B cell (primary cell): Measurements from ENCODE around the gene GATAD2A. TPM values are rescaled to one million over a fixed set of nuclear protein-coding genes. Genes with fewer than 3 reads are reported as not detected.

Source experiments
- ATAC-seq: fragments of 200-7000 bp; cut with Tn5 transposase; one replicate; pipeline ENCODE4 v1.10.0; 2021; ENCODE audit warnings: low read depth, mild to moderate bottlenecking, moderate number of reproducible peaks, moderate library complexity
- CTCF ChIA-PET: fragments of 350-600 bp; sonication (Branson Sonifier 250); formaldehyde crosslinking; loops from one replicate; lab custom pipeline; 2021; ENCODE audit warnings: antibody characterized with exemption, inconsistent platforms; lab: Charles Lee
- POLR2A ChIA-PET: fragments of 350-600 bp; sonication (Branson Sonifier 250); formaldehyde crosslinking; loops from one replicate; lab custom pipeline; 2021; ENCODE audit warnings: antibody characterized with exemption; lab: Charles Lee
- DNase-seq: peaks from one replicate; pipeline ENCODE4 v3.0.0; 2013
- H2AFZ ChIP-seq: 2 replicates; pipeline ENCODE4 v1.6.1; 2012; ENCODE audit warnings: mild to moderate bottlenecking, low read depth, low read length; ENCODE audit not compliant: insufficient read depth, poor library complexity, severe bottlenecking
- H3K27ac ChIP-seq, 2 donors: 1 replicate in 1 of 2; 2 replicates in 1 of 2; pipeline ENCODE4 v1.5.1; 2012 to 2013; ENCODE audit warnings: low read length in 2 of 2, mild to moderate bottlenecking in 2 of 2, moderate library complexity in 1 of 2
- H3K27me3 ChIP-seq, 4 experiments: fragments of 200-600 bp in 1 of 4; sonication (generic) in 1 of 4; replicated peaks in 1 of 4; 1 replicate in 2 of 4; 2 replicates in 2 of 4; pipeline versions ENCODE4 v1.6.1 to v1.7.0; 2013 to 2016; ENCODE audit warnings: low read length in 3 of 4, mild to moderate bottlenecking in 2 of 4, mixed read lengths in 1 of 4, moderate library complexity in 1 of 4; ENCODE audit not compliant: insufficient read depth in 4 of 4, control insufficient read depth in 3 of 4; ENCODE audit errors: control extremely low read depth in 1 of 4
- H3K36me3 ChIP-seq, 2 experiments: replicated peaks in 1 of 2; 1 replicate in 1 of 2; 2 replicates in 1 of 2; pipeline versions ENCODE4 v1.6.1 to v1.7.1; 2013; ENCODE audit warnings: low read length in 1 of 2; ENCODE audit not compliant: insufficient read depth in 2 of 2, control insufficient read depth in 1 of 2; ENCODE audit errors: control extremely low read depth in 1 of 2, extremely low read depth in 1 of 2
- H3K4me1 ChIP-seq, 2 donors: fragments of 200-600 bp in 1 of 2; sonication (generic) in 1 of 2; 1 replicate in 1 of 2; 2 replicates in 1 of 2; pipeline versions ENCODE4 v1.5.1 to v1.6.1; 2013 to 2017; ENCODE audit warnings: low read length in 2 of 2; ENCODE audit not compliant: control insufficient read depth in 2 of 2, insufficient read depth in 2 of 2
- H3K4me2 ChIP-seq: replicated peaks from 2 replicates; pipeline ENCODE3; 2012; ENCODE audit warnings: mild to moderate bottlenecking, low read depth, low read length; ENCODE audit not compliant: poor library complexity, severe bottlenecking
- H3K4me3 ChIP-seq, 5 experiments: fragments of 200-600 bp in 1 of 5; sonication (generic) in 1 of 5; 1 replicate in 3 of 5; 2 replicates in 2 of 5; pipeline versions ENCODE4 v1.5.1 to v1.7.0; 2011 to 2016; ENCODE audit warnings: low read length in 4 of 5, mild to moderate bottlenecking in 4 of 5, low read depth in 2 of 5, control low read depth in 1 of 5, moderate library complexity in 1 of 5; ENCODE audit not compliant: insufficient read depth in 1 of 5; ENCODE audit errors: control extremely low read depth in 1 of 5, extremely low read depth in 1 of 5
- H3K79me2 ChIP-seq: fragments of 200-600 bp; sonication (generic); one replicate; pipeline ENCODE4 v1.6.0; 2016; ENCODE audit warnings: low read length; ENCODE audit not compliant: control insufficient read depth, insufficient read depth
- H3K9ac ChIP-seq: fragments of 200-600 bp; sonication (generic); 2 replicates; pipeline ENCODE4 v1.6.1; 2017; ENCODE audit warnings: mild to moderate bottlenecking, low read length, moderate library complexity
- H3K9me3 ChIP-seq, 3 donors: one replicate each; pipeline versions ENCODE4 v1.6.1 to v1.7.1; 2013; ENCODE audit warnings: low read length in 2 of 3; ENCODE audit not compliant: control insufficient read depth in 2 of 3, insufficient read depth in 1 of 3; ENCODE audit errors: control extremely low read depth in 1 of 3
- H4K20me1 ChIP-seq: 2 replicates; pipeline ENCODE4 v1.6.0; 2012; ENCODE audit warnings: mild to moderate bottlenecking, low read length; ENCODE audit not compliant: insufficient read depth, control insufficient read depth, poor library complexity, severe bottlenecking
- H3K27ac Mint-ChIP-seq: one replicate; pipeline ENCODE4 v1.8.0; 2021; ENCODE audit warnings: mixed read lengths
- H3K27me3 Mint-ChIP-seq: one replicate; pipeline ENCODE4 v1.8.0; 2021; ENCODE audit warnings: mixed read lengths
- H3K4me1 Mint-ChIP-seq: one replicate; pipeline ENCODE4 v1.8.0; 2021; ENCODE audit warnings: mixed read lengths
- H3K4me3 Mint-ChIP-seq: one replicate; pipeline ENCODE4 v1.8.0; 2021; ENCODE audit warnings: mixed read lengths
- H3K9me3 Mint-ChIP-seq: one replicate; pipeline ENCODE4 v1.8.0; 2022; ENCODE audit warnings: mixed read lengths; ENCODE audit not compliant: insufficient read depth
- EZH2 ChIP-seq: IDR thresholded peaks from 2 replicates; pipeline ENCODE4 v1.6.1; 2012; ENCODE audit warnings: borderline replicate concordance, low read depth, mild to moderate bottlenecking, moderate library complexity, low read length; ENCODE audit not compliant: insufficient read depth, poor library complexity, severe bottlenecking
- WGBS: methylation state at CpG from one replicate; pipeline ENCODE4 v1.1.5; 2013; ENCODE audit warnings: missing lambda C conversion rate; ENCODE audit not compliant: insufficient coverage; 5-methylcytosine and 5-hydroxymethylcytosine counted together
- intact Hi-C: fragments of 100-400 bp; cut with micrococcal nuclease; formaldehyde crosslinking; loops from one replicate; pipeline ENCODE4 v1.10.0; 2022
- polyA plus RNA-seq: library from polyadenylated mRNA; depleted of rRNA; stranded (reverse); fragments of >200 nt; gene quantifications from 2 replicates; pipeline ENCODE4 v1.2.3, GENCODE V29; 2012
- total RNA-seq, 2 donors: library from RNA; stranded (reverse); fragments of 120-200 nt in 1 of 2; gene quantifications; 1 replicate in 1 of 2; 2 replicates in 1 of 2; pipeline versions ENCODE4 v1.2.3 to v1.2.4, GENCODE V29; 2013 to 2022
- TF ChIP-seq, protein P1 (sequence below): fragments of 200-600 bp; IDR thresholded peaks from one replicate; pipeline ENCODE4 v1.8.0; 2022; ENCODE audit warnings: antibody characterized with exemption, mild to moderate bottlenecking

Gene GATAD2A
- total and polyA plus RNA-seq, 2 donors (not counting 1 experiment from before 2014, with no cell fraction given) = 28.8 to 76.3 TPM

DNA sequence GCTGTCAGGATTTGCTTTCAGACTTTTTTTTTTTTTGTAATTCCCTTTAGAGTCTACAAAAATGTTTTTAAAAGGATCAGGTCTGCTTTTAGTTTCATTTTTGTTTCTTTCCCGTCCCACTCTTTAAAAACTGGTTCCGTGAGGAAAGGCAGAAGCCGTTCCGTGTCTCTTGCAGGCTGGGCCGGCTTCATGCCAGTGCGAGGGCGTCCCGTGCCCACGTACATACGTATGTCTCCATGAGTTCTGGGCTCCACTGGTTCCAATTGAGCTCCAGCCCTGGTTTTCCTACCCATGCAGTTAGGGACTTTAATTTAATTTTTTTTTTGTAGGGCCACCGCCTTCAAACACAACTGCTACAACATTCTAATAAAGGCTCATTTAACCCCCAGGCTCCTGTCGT lies 101.1 kb downstream of the GATAD2A start:
- no peak overlapping the region for H3K27ac Mint-ChIP-seq

DNA sequence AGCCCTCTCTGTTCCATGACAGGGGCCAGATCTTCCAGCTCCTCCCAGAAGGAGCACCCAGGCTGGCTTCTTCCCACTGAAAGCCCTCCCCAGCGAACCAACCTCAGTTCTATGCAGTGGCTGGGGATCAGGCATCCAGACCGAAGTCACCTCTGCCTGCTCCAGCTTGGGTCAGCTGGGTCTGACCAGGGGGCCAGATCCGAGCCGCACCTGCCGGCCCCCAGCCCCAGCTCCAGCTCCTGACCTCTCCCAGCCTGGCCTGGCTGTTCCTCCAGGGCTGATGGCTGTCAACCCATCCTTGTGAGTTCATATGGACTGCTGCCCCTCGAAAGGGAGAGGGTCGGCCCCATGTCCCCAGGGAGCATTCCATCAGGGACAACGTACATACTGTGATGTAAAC lies 101.9 kb downstream of the GATAD2A start:
- Histone ChIP-seq H2AFZ (no peak overlapping the region), H3K9ac (no peak overlapping the region), H3K4me2 (no peak overlapping the region), H3K4me3 (no peak overlapping the region), H3K36me3 (peaks cover 0 to 46% of the 10 kb centered on the region in 2 experiments), H3K27me3 (no peaks in the 10 kb centered on the region), H4K20me1 (no peaks in the 10 kb centered on the region), H3K4me1 (no peaks in the 10 kb centered on the region), H3K79me2 (no peaks in the 10 kb centered on the region), H3K27ac (no peak overlapping the region), H3K9me3 (peaks cover 0 to 4% (median 0%) of the 10 kb centered on the region in 3 donors)
- DNase-seq (no peak), ATAC-seq (no peak)
- ChIA-PET POLR2A (interaction anchor here (0.6 kb wide), 1 partner anchor 133 kb away, joined by 3 read pairs; no protein-coding TSS in a partner anchor), CTCF (no interaction called here)
- Mint-ChIP-seq H3K9me3 (no peaks in the 10 kb centered on the region), H3K27ac (no peak overlapping the region), H3K4me1 (no peaks in the 10 kb centered on the region), H3K27me3 (no peaks in the 10 kb centered on the region), H3K4me3 (no peak overlapping the region)
- TF ChIP-seq, protein P1, sequence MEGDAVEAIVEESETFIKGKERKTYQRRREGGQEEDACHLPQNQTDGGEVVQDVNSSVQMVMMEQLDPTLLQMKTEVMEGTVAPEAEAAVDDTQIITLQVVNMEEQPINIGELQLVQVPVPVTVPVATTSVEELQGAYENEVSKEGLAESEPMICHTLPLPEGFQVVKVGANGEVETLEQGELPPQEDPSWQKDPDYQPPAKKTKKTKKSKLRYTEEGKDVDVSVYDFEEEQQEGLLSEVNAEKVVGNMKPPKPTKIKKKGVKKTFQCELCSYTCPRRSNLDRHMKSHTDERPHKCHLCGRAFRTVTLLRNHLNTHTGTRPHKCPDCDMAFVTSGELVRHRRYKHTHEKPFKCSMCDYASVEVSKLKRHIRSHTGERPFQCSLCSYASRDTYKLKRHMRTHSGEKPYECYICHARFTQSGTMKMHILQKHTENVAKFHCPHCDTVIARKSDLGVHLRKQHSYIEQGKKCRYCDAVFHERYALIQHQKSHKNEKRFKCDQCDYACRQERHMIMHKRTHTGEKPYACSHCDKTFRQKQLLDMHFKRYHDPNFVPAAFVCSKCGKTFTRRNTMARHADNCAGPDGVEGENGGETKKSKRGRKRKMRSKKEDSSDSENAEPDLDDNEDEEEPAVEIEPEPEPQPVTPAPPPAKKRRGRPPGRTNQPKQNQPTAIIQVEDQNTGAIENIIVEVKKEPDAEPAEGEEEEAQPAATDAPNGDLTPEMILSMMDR = no peak
- TF ChIP-seq EZH2 = no peak
- intact Hi-C loops = no loop called here
- 95% methylated on average over 7 of the region's 8 CpGs for WGBS

More for the DNA sequence above, 101.1 kb downstream of the GATAD2A start:
- Mint-ChIP-seq H3K27me3 (no peaks in the 10 kb centered on the region), H3K4me3 (no peak overlapping the region), H3K4me1 (no peaks in the 10 kb centered on the region), H3K9me3 (no peaks in the 10 kb centered on the region)
- Histone ChIP-seq H3K4me2 (no peak overlapping the region), H3K4me3 (no peak overlapping the region), H3K9ac (no peak overlapping the region), H3K9me3 (peaks cover 0 to 4% (median 0%) of the 10 kb centered on the region in 3 donors), H4K20me1 (no peaks in the 10 kb centered on the region), H3K27ac (no peak overlapping the region), H3K36me3 (peaks cover 0 to 54% of the 10 kb centered on the region in 2 experiments), H3K79me2 (no peaks in the 10 kb centered on the region), H3K4me1 (no peaks in the 10 kb centered on the region), H2AFZ (no peak overlapping the region), H3K27me3 (no peaks in the 10 kb centered on the region)
- POLR2A ChIA-PET = interaction anchor here (0.7 to 0.8 kb wide), 2 partner anchors 8 to 11 kb away, joined by 3 to 4 read pairs; no protein-coding TSS in a partner anchor
- CTCF ChIA-PET = no interaction called here
- DNase-seq (no peak), ATAC-seq (no peak)
- intact Hi-C loops = no loop called here
- no peak for TF ChIP-seq EZH2
- TF ChIP-seq, protein P1 = no peak
- 95% methylated on average over 8 of the region's 12 CpGs for WGBS
